ENCODE measurements around the gene GRID1.

Gene GRID1

GRCh38 chr10:86216886-86217285 is 149.7 kb downstream of the GRID1 start:
- Histone ChIP-seq H3K79me2 (ENCODE audit: low read length) (no peaks in the 10 kb centered on the region), H3F3A (ENCODE audit: insufficient read depth, low read length) (no peaks in the 10 kb centered on the region), H3K4me3 (ENCODE audit: low read length) (no peak overlapping the region), H3K9me3 (replicated peaks; ENCODE audit: insufficient read depth, low read length) (no peaks in the 10 kb centered on the region), H3K27ac (ENCODE audit: low read length) (no peak overlapping the region), H3K4me1 (ENCODE audit: low read length) (no peaks in the 10 kb centered on the region), H3K27me3 (replicated peaks; ENCODE audit: insufficient read depth, low read length) (no peaks in the 10 kb centered on the region), H3K36me3 (replicated peaks; ENCODE audit: insufficient read depth, low read length) (no peaks in the 10 kb centered on the region), H3K4me2 (ENCODE audit: low read depth, low read length) (no peak overlapping the region), H2AFZ (ENCODE audit: low read length) (no peak overlapping the region), H4K20me1 (ENCODE audit: insufficient read depth, low read length) (no peaks in the 10 kb centered on the region), H3K9ac (ENCODE audit: low read length) (no peak overlapping the region), H3K9me2 (replicated peaks; ENCODE audit: insufficient read depth, low read length) (no peaks in the 10 kb centered on the region)
- no peak for DNase-seq
- no peak for TF ChIP-seq EZH2phosphoT487 (IDR thresholded peaks at IDR 0.05; ENCODE audit: low read length)
- TF ChIP-seq CTCF (IDR thresholded peaks at IDR 0.05; ENCODE audit: low read length) = no peak
- TF ChIP-seq EZH2 (optimal IDR thresholded peaks at IDR 0.05; ENCODE audit: low read depth, low read length) = no peak

- DNase-seq = no peak
- no peak overlapping the region for H3K9ac ChIP-seq (ENCODE audit: low read length)
- no peaks in the 10 kb centered on the region for H3K36me3 ChIP-seq (replicated peaks; ENCODE audit: insufficient read depth, low read length)
- no peaks in the 10 kb centered on the region for H3F3A ChIP-seq (ENCODE audit: insufficient read depth, low read length)
- TF ChIP-seq EZH2 (optimal IDR thresholded peaks at IDR 0.05; ENCODE audit: low read depth, low read length) = no peak
- H3K4me3 ChIP-seq (ENCODE audit: low read length) = no peak overlapping the region
- H3K9me3 ChIP-seq (replicated peaks; ENCODE audit: insufficient read depth, low read length) = no peaks in the 10 kb centered on the region
- H2AFZ ChIP-seq (ENCODE audit: low read length) = no peak overlapping the region
- H3K4me2 ChIP-seq (ENCODE audit: low read depth, low read length) = no peak overlapping the region
- no peaks in the 10 kb centered on the region for H3K27me3 ChIP-seq (replicated peaks; ENCODE audit: insufficient read depth, low read length)
- no peaks in the 10 kb centered on the region for H4K20me1 ChIP-seq (ENCODE audit: insufficient read depth, low read length)
- H3K27ac ChIP-seq (ENCODE audit: low read length) = no peak overlapping the region
- H3K9me2 ChIP-seq (replicated peaks; ENCODE audit: insufficient read depth, low read length) = no peaks in the 10 kb centered on the region
- H3K79me2 ChIP-seq (ENCODE audit: low read length) = no peaks in the 10 kb centered on the region
- H3K4me1 ChIP-seq (ENCODE audit: low read length) = no peaks in the 10 kb centered on the region
Measured at GRCh38 chr10:86215712-86216111, 150.9 kb downstream of the GRID1 start.

- Histone ChIP-seq H3K27me3 (replicated peaks; ENCODE audit: insufficient read depth, low read length) (no peaks in the 10 kb centered on the region), H3K4me1 (ENCODE audit: low read length) (no peaks in the 10 kb centered on the region), H3K79me2 (ENCODE audit: low read length) (no peaks in the 10 kb centered on the region), H3K9ac (ENCODE audit: low read length) (no peak overlapping the region), H4K20me1 (ENCODE audit: insufficient read depth, low read length) (no peaks in the 10 kb centered on the region), H3K9me2 (replicated peaks; ENCODE audit: insufficient read depth, low read length) (no peaks in the 10 kb centered on the region), H3F3A (ENCODE audit: insufficient read depth, low read length) (no peaks in the 10 kb centered on the region), H3K36me3 (replicated peaks; ENCODE audit: insufficient read depth, low read length) (no peaks in the 10 kb centered on the region), H3K27ac (ENCODE audit: low read length) (no peak overlapping the region), H3K4me3 (ENCODE audit: low read length) (no peak overlapping the region), H3K9me3 (replicated peaks; ENCODE audit: insufficient read depth, low read length) (no peaks in the 10 kb centered on the region), H3K4me2 (ENCODE audit: low read depth, low read length) (no peak overlapping the region), H2AFZ (ENCODE audit: low read length) (no peak overlapping the region)
- no peak for DNase-seq
- no peak for TF ChIP-seq EZH2 (optimal IDR thresholded peaks at IDR 0.05; ENCODE audit: low read depth, low read length)
- no peak for TF ChIP-seq CTCF (IDR thresholded peaks at IDR 0.05; ENCODE audit: low read length)
- TF ChIP-seq EZH2phosphoT487 (IDR thresholded peaks at IDR 0.05; ENCODE audit: low read length) = no peak
Measured at GRCh38 chr10:86215046-86215445, 151.5 kb downstream of the GRID1 start.

- Histone ChIP-seq H3K27ac (ENCODE audit: low read length) (no peak overlapping the region), H3K9me3 (replicated peaks; ENCODE audit: insufficient read depth, low read length) (no peaks in the 10 kb centered on the region), H3K4me1 (ENCODE audit: low read length) (no peaks in the 10 kb centered on the region), H2AFZ (ENCODE audit: low read length) (no peak overlapping the region), H3K4me3 (ENCODE audit: low read length) (no peak overlapping the region), H3K36me3 (replicated peaks; ENCODE audit: insufficient read depth, low read length) (no peaks in the 10 kb centered on the region), H3K9ac (ENCODE audit: low read length) (no peak overlapping the region), H3K79me2 (ENCODE audit: low read length) (no peaks in the 10 kb centered on the region), H3F3A (ENCODE audit: insufficient read depth, low read length) (no peaks in the 10 kb centered on the region), H3K27me3 (replicated peaks; ENCODE audit: insufficient read depth, low read length) (no peaks in the 10 kb centered on the region), H3K9me2 (replicated peaks; ENCODE audit: insufficient read depth, low read length) (no peaks in the 10 kb centered on the region), H3K4me2 (ENCODE audit: low read depth, low read length) (no peak overlapping the region), H4K20me1 (ENCODE audit: insufficient read depth, low read length) (no peaks in the 10 kb centered on the region)
- TF ChIP-seq EZH2 (optimal IDR thresholded peaks at IDR 0.05; ENCODE audit: low read depth, low read length) (no peak), EZH2phosphoT487 (IDR thresholded peaks at IDR 0.05; ENCODE audit: low read length) (no peak), CTCF (IDR thresholded peaks at IDR 0.05; ENCODE audit: low read length) (no peak)
- DNase-seq = no peak
Measured at GRCh38 chr10:86213148-86213547, 153.4 kb downstream of the GRID1 start.
